Right renal cortex interstitium (tissue), 3 donors: ENCODE results near the gene AP3S2. TPM values are rescaled to one million over a fixed set of nuclear protein-coding genes. Genes with fewer than 3 reads are reported as not detected.
"Not testable (repeated sequence)": the region's sequence is repeated elsewhere in the genome, so short reads cannot be mapped to it uniquely, and the experiment has no call there.

Experiments
- DNase-seq, 3 donors: peaks; one replicate each; pipeline ENCODE4 v3.0.0-alpha.2; 2013; ENCODE audit warnings: low read depth in 3 of 3, low spot score in 2 of 3
- polyA plus RNA-seq, 3 donors: library from polyadenylated mRNA; unstranded; fragments of 120-200 nt; gene quantifications; one replicate each; pipeline ENCODE4 v1.2.1, GENCODE V29; 2013; ENCODE audit not compliant: insufficient read length in 3 of 3

The AP3S2 gene
- polyA plus RNA-seq, 3 donors = 43.5 to 58.9 (median 54.2) TPM

- no peak for DNase-seq
Observed at GRCh38 chr15:89870006-89870405, 23.8 kb downstream of the AP3S2 start.

- DNase-seq = not testable (repeated sequence)
Observed at GRCh38 chr15:89869490-89869889, 24.3 kb downstream of the AP3S2 start.

GRCh38 chr15:89864958-89865739 is 28.6 kb downstream of the AP3S2 start:
- no peak for DNase-seq

- no peak for DNase-seq
Observed at GRCh38 chr15:89863918-89864317, 29.9 kb downstream of the AP3S2 start.

DNA sequence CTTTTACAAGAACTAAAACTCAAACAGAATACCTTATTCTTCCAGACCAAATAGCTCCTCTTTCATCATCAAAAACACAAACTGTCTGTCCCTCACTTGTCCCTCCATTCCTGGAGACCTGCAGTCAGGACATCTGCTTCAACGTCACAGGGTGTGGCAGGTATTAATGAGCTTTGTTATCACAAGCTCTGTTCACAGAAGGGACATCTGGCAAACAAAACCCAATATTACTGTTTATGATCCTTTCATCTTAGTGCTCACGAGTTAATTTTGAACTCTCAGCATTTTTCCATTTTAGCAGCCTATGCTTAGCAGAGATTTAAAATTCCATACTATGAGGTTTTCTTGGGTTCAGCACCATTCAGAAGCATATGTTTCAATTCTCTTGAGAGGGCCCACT is 32.9 kb downstream of the AP3S2 start:
- no peak for DNase-seq

DNA sequence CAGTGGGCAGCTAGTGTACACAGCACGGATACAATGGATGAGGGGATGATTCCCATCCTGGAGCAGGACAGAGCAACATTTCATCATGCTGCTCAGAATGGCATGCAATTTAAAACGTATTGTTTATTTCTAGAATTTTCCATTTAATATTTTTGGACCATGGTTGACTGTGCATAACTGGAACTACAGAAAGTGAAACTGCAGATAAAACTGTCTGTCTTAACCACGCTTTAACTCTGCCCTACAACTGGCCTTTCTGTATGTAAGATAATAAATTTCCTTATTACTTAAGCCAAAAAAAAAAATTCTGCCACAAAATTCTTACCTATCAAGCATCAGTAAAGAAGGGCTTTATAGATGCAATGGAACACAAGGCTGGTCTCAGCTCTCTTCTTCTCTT is 33.4 kb downstream of the AP3S2 start:
- DNase-seq = no peak

DNA sequence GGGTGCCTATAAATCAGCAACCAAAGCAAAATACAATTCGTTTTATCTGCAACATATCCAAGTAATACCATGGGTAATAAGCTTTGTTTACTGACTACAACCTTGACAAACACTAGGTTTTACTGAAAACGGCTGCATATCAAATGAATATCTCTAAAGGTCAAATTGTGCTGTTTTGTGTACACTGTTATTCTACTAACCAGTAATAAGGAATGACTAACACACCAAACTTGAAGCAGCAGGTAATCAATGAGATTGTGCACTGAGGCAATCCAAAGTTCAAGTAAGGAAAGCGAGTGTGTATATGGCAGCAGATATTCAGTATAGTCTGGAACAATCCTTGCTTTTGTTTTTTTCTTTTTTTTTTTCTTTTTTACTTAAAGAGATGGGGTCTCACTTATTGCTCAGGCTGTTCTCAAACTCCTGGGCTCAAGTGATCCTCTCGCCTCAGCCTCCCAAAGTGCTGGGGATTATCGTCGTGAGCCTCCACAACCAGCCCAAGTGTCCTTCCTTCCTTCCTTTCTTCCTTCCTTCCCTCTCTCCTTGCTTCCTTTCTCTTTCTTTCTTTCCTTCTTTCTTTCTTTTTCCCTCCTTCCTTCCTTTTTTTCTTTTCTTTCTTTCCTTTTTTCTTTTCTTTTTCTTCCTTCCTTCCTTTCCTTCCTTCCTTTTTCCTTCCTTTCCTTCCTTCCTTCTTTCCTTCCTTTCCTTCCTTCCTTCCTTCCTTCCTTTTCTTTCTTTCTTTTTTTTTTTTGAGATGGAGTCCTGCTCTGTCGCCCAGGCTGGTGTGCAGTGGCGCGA is 34.9 kb downstream of the AP3S2 start:
- DNase-seq = no peak

- no peak for DNase-seq
Observed at GRCh38 chr15:89857673-89858072, 36.1 kb downstream of the AP3S2 start.

DNA sequence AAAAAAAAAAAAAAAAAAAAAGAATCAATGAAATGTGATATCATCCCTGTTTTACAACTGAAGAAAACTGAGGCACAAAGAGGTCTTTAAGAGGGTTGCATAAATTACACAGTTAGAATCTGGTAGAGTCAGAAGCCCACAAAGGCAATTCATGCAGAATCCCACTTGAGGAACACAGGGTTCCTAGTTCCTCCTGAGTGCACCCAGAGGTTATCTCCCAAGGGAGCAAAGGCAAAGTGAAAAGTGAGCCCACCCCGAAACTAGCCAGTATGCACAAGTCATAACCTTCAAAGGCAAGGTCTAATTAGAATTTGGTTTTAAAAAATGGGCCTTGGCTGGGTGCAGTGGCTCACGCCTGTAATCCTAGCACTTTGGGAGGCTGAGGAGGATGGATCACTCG is 37.8 kb downstream of the AP3S2 start:
- no peak for DNase-seq

GRCh38 chr15:89854863-89855262 is 38.9 kb downstream of the AP3S2 start:
- not testable (repeated sequence) for DNase-seq

- no peak for DNase-seq
Observed at GRCh38 chr15:89852342-89852995, 41.3 kb downstream of the AP3S2 start.

GRCh38 chr15:89851673-89852341 is 42.0 kb downstream of the AP3S2 start:
- DNase-seq = no peak

- DNase-seq = no peak
Observed at GRCh38 chr15:89848970-89849292, 44.9 kb downstream of the AP3S2 start.

DNA sequence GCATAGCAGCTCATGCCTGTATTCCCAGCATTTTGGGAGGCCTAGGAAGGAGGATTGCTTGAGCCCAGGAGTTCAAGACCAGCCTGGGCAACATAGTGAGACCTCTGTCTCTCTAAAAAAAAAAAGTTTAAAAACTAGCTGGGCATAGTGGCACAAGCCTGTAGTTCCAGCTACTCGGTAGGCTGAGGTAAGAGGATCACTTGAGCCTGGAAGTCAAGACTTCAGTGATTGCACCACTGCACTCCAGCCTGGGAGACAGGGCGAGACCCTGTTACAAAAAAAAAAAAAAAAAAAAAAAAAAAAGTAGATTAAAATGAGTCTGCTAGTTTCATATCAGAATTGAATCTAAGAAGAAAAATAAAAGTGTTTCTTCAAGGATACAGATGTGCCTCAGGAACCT is 46.7 kb downstream of the AP3S2 start:
- DNase-seq = no peak

DNA sequence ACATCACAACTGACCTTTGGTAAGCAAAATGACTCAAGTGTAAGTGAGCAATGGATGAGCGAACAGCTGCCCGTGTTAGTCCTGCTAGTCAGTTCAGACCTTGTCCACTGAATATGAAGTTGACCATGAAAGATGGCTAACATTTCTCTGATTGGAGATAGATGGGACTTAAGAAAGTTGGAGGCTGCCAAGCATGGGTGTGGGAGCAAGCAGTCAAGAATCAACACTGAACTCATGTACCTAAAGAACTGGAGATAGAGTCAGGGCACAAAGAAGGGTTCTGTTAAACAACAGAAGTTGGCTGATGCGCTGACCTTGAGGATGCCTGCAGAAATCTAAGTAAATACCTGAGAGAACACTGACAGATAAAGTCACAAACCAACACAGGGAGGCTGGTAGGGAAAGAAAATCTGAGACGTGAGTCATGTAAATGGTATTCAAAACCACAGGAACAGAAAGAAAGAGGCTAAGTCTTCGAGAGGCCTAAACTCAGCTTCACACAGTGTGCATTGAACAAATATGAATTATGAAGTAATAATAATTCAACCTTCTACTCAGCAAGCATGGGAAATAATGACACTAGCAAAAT is 48.4 kb downstream of the AP3S2 start:
- DNase-seq = no peak

DNA sequence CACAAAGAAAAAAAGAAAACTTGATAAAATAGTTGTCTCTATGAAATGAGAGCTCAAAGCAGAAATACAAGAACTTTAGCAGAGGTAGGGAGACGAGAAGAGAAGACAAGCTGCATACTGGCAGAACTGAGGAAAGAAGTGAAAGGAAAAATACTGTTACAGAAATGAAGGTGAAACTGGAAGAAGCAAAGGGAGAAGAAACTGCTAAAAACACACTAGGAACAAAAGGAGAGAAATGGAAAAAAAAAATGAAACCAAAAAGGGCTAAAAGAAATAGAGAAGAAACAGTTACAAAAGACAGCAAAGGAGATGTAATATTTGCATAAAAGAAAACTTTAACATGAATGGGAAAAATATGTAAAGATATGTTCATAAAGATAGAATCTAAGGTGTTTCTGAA is 51.8 kb downstream of the AP3S2 start:
- DNase-seq = no peak

- DNase-seq = no peak
Observed at GRCh38 chr15:89841306-89841705, 52.5 kb downstream of the AP3S2 start.

DNA sequence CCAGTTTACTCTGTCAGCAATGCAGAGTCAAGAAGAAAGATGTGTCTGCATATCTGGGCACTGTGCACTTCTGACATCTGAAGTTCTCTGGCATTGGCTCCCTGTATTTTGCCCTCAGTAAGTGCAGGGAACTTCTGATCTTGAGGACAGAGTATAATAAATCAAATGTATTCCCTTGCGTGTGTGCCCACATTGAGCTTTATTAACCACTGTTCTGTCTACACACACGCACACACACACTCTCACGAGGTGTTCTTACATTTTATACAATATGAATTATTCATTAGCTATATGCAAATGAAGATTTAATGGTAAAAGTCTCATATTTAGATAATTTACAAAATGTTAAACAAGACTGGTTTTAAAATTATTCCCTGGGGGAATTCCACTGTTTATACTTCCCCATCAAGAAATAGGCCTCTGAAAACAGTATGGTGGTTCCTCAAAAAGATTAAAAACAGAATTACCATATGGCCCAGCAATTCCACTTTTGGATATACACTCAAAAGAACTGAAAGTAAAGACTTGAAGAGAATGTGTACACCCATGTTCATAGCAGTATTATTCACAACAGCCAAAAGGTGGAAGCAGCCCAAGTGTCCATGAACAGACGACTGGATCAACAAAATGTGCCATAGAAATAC is 54.5 kb downstream of the AP3S2 start:
- DNase-seq = no peak

- no peak for DNase-seq
Observed at GRCh38 chr15:89837830-89838178, 56.0 kb downstream of the AP3S2 start.

GRCh38 chr15:89837134-89837829 is 56.5 kb downstream of the AP3S2 start:
- no peak for DNase-seq
